GM21381 (cell line): ENCODE measurements around the gene VPREB1.
"Not testable (repeated sequence)": the region's sequence is repeated elsewhere in the genome, so short reads cannot be mapped to it uniquely, and the experiment has no call there.

ENCODE experiments used
- ATAC-seq: cut with Tn5 transposase; IDR thresholded peaks from one replicate; pipeline ENCODE4 v1.9.1; 2021; ENCODE audit warnings: mild to moderate bottlenecking, moderate library complexity; ENCODE audit not compliant: unreplicated experiment

Gene VPREB1, protein sequence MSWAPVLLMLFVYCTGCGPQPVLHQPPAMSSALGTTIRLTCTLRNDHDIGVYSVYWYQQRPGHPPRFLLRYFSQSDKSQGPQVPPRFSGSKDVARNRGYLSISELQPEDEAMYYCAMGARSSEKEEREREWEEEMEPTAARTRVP

DNA sequence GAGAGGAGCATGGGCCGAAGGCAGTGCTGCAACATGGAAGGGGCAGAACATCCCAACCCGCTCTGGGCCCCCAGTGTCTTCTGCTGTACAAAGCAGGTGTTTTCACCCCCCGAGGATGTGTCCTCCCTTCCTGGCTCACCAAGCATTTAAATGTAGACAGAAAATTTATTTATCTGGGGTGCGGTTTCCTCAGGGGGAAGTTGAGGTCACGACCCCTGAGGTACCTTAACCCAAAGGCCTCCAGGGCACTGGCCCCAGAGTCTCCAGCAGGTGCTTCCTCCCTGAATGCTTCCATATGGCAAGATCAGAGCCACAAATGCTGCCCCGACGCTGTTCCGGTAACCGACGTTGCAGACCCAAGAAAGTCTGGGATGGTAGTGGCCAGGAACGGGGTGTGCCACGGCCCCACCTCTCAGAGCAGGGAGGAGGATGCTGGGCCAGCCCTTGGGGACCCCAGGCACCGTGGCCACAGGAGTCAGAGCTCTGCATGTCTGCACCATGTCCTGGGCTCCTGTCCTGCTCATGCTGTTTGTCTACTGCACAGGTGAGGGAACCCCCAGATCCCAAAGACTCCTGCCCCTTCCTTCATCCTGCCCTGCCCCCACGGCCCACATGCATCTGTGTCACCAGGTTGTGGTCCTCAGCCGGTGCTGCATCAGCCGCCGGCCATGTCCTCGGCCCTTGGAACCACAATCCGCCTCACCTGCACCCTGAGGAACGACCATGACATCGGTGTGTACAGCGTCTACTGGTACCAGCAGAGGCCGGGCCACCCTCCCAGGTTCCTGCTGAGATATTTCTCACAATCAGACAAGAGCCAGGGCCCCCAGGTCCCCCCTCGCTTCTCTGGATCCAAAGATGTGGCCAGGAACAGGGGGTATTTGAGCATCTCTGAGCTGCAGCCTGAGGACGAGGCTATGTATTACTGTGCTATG, at the start of gene VPREB1:
TSS of gene VPREB1 (plus strand) at position 471 of the 935 bp plus-strand sequence. CDS start at position 499, 28 bp downstream.
- ATAC-seq = no peak

DNA sequence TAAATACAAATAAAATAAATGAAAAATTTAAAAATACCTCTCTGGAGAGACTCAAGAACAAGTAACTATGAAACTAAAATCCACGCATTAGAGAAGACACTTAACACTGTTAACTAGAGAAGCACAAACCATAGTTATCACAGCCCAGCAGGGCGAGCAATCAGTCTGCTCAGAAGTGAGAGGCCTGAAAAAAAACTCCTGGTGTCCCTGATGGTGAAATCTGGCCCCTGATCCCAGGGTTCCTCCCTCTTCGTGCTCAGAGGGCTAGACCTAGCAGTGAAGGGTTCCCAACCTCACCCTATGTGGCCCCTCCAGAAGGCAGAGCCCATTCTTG, 49.7 kb upstream of the VPREB1 start:
- no peak for ATAC-seq

DNA sequence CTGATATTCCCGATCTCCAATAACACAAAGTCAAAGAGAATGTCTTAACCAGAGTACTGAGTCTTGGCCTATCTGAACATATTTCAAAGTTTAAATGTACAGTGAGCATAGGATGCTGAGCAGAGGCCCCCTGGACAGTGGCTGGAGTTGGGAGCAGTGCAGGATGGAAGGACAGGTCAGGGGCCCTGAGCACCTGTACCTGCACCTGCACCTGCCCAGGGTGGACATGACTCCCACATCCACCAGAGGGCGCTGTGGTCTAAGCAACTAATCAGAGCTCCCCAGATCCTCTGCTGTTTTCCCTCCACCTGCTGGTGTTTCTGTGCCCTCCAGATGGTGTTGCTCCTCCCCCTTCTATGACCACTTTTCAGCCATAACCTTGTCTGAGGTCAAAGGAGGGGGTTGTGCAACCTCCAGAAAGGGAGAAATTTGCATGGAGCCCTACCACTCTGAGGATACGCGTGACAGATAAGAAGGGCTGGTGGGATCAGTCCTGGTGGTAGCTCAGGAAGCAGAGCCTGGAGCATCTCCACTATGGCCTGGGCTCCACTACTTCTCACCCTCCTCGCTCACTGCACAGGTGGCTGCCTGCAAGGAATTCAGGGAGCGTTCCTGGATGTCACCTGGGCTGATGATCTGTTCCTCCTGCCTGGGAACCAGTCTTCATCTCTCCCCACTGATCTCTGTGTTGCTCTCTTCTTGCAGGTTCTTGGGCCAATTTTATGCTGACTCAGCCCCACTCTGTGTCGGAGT, 49.1 kb upstream of the VPREB1 start:
- ATAC-seq = peak; percentile 72

DNA sequence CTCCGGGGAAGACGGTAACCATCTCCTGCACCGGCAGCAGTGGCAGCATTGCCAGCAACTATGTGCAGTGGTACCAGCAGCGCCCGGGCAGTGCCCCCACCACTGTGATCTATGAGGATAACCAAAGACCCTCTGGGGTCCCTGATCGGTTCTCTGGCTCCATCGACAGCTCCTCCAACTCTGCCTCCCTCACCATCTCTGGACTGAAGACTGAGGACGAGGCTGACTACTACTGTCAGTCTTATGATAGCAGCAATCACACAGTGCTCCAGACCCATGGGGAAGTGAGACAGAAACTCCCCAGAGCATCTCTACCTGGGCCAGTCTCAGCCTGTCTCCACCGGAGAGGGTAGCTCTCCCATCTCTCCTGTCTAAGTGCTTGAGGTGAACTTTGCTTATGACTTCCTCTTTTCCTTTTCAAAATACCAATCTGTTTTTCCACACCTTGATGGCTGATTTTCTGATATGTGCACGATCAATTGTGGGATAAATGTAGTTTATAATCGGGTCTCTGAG, 48.5 kb upstream of the VPREB1 start:
- ATAC-seq = peak; percentile 67

DNA sequence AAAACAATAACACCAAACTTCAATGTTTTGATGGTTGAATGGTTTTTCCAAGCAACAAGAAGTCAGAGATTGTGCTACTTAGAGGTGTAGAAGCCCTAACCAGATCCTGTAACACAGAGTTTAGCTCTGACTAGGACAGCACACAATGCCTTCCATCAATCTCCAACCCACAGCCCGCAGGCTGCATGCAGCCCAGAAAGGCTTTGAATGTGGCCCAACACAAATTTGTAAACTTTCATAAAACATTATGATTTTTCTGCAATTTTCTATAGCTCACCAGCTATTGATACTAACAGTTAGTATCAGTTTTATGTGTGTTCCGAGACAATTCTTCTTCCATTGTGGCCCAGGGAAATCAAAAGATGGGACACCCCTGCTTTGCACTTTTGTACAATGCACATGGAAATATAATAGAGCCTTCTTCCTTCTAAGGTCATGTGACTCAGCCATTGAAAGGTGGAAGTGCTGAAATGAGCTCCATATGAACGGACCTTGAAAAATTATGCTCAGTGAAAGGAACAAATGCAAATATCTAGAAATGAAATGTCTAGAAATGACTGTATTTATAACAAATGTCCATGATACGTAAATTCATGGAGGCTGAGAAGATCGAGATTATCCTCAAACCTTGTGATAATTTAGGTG, 47.6 kb upstream of the VPREB1 start:
- ATAC-seq = no peak

DNA sequence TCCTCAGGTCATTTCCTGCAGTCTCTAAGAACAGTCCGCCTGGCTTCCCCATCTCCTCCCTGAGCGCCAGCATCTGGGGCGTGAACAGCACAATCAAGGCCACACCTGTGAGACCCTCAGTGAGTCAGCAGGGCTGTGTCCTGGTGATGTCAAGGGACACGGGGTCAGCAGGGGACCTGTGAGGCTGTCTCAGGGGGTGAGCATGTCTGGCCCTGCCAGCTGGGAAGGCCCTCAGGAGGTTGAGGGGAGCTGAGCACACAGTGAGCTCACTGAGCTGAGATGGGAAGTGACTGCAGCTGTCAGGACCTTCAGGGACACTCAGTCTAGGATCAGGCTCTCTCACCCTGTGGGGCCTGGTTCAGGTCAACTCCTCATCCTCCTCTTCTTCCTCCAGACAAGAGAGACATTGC, 46.6 kb upstream of the VPREB1 start:
- ATAC-seq = no peak

DNA sequence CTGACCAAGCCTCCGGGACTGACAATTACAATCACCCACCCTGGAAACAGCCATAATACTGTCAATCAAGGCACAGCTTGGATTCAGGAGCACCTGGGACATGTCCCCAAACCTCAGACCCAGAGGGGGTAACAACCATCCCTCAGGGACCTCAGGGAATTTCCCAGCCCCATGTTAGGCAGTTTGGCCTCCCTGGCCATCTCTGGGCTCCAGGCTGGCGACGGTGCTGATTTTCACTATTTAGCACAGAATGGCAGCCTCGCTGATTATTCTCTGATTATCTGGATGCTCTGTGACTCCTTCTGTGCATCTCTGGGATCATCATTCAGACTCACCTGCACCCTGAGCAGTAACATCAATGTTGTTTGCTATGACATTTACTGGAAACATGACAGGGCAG, 45.8 kb upstream of the VPREB1 start:
- no peak for ATAC-seq

DNA sequence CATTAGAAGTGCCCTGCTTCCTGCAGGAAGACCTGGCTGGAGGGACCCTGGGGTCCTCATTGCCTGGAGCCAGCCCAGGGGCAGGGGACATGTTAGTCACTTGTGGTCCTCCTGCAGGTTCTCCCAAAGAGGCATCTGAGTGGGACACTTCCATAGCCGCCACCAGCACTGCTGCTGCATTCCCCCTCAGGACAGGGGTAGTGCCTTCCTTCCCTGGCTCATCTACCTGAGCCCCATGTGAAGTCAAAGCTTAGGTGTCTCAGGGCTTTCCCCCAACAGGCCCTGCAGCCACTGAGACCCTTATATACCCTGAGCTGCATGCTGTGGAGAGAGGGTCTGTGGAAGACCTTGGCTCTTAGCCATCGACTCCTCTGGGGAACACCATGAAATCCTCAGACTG, 45.0 kb upstream of the VPREB1 start:
- no peak for ATAC-seq

DNA sequence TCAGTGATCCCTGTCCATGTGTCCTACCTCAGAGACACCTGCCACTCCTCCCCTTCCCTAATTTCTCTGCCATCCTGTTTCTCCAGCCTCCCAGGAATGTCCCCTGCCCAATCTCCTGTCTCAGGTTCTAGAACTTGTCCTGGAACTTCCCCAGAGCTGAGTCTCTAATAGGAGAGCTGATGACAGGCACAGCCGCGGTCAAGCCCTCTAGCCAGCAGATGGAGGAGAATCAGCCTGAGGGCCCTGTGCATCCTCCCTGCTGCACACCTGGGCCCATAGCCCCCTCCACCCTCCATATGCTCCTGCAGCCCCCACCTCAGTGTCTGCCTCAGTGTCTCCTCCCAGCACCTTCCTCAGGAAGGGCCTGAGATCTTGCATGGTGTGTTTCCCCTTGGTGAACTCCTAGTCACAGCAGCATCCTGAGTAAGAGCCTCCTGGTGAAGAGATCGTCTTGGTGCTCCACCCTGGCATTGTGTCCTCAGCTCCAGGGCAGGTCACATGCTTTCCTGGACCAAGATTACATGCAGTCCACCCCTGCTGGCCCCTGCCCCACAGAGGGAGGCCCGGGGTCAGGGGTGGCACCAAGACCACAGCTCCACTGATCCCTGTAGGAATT, 43.9 kb upstream of the VPREB1 start:
- no peak for ATAC-seq

DNA sequence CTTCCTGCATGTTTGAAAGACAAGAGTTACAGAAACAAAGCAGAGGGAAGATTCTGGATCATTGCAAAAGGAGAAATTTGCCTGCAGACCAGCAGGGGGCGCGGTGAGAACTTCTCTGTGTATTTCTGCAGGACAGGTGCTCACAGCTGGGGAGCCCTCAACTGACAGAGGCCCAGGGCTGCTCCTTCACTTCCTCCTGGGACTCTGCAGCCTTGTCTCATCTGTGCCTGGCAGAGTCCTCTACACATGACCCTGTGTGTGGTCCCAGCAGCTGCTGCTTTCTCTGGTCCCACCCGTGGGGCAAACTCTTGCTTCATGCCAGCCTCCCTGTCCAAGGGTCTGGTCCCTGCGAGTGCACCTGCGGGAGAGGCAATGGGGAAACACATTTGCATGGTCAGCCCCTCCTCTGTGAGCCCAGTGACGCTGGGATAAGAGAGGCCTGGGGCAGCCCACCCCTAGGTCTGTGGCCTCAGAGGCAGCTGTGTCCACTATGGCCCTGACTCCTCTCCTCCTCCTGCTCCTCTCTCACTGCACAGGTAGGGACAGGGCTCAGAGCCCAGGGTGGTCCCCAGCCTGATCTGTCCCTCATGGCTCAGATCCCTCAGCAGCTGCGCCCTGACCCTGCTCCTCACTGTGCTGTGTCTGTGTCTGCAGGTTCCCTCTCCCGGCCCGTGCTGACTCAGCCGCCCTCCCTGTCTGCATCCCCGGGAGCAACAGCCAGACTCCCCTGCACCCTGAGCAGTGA, 43.2 kb upstream of the VPREB1 start:
- peak; percentile 44 for ATAC-seq

DNA sequence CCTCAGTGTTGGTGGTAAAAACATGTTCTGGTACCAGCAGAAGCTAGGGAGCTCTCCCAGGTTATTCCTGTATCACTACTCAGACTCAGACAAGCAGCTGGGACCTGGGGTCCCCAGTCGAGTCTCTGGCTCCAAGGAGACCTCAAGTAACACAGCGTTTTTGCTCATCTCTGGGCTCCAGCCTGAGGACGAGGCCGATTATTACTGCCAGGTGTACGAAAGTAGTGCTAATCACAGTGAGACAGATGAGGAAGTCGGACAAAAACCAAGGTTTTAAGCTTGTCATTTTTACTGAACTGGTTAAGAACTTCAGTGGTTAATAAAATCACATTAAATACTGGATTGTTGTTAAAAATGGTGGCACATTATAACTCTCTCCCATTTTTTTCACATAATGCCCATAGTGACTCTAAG, 42.6 kb upstream of the VPREB1 start:
- no peak for ATAC-seq

DNA sequence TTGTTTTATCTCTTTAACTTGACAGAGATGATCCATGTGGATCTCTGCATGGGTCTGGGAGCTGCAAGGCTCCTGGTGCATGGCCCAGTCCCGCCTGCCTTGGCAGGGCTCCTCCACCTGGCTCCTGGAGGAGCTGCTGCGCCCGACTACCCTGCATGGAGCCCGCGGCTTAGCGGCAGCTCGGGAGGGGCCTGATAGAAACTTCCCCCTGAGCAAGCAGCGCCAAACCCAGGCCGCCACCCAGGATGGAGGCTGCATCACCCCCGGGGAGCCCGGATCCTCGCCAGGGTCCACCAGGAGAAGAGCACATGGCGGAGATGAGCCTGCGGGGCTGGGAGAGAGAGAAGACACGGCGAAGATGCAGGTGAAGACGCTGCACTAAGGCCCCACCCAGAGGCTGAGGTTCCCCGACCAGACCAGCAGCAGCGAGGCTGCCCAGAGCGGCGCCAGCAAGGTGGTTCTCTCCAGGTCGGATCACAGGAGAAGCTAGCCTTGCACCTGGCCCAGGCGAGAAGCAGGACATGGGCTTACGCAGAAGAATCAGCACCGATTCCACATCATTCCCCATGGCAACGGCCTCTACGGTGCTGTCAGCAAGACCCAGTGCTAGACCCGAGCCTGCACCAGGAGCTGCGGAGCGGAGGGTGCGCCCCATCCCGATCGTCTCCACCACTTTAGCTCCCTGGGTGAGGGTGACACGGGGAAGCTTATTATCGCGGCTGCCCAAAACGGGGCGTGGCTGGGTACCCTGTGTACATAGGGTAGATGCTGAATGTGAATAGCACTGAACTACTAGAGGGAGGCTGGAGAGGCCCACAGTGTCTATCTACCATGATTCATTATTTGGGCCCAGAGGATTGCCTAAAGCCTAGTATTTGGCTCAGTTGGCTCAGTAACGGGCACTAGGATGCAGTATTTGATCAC, 41.3 kb upstream of the VPREB1 start:
- no peak for ATAC-seq

DNA sequence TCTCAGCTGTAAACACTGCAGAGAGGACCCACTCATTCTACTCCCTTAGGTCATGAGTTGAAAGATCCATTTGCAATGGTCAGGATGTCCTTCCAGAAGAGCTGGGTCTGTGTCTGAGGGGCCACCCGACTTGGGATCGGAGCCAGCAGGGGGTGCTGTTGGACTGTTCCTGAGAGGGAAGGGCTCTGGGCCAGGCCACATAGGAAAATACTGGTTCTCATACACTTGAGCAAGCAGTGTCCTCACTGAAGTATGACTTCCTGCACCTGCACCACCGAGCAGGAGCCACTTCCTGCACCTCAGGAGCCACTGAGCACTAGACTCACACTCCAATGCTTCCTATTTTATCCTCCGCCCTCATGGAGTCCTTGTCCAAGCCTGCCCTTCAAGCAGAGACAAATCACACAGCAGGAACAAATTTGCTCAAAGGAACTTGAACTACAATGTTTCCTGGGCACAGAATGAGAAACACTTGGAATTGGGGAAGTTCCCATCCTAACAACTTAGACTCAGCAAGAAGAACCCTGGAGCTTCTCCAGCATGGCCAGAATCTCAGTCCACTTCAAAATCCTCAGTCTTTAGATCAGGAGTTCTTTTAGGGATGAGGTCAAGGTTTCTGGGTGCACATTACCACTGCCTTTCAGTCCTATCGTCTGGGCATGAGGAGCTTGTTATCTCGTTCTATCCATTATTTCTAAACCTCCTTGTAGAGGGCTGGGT, 36.6 kb upstream of the VPREB1 start:
- ATAC-seq = peak; percentile 80

DNA sequence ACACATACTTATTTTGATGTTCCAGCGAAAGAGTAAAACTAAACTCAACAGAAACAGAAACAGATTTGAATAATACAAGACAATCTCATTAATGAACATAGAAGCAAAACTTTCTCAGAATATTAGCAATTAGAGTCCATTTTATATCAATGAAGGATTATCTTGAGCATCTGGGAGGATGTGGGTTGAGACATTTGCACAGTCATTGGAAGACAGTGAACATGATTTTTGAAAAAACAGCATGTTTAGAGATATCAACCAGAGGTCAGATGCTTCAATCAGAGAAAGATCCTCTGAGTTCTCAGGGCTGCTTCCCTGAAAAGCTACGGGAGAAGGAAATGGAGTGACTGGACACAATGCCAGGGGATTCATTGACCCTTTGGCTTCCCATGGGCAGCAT, 35.9 kb upstream of the VPREB1 start:
- no peak for ATAC-seq

DNA sequence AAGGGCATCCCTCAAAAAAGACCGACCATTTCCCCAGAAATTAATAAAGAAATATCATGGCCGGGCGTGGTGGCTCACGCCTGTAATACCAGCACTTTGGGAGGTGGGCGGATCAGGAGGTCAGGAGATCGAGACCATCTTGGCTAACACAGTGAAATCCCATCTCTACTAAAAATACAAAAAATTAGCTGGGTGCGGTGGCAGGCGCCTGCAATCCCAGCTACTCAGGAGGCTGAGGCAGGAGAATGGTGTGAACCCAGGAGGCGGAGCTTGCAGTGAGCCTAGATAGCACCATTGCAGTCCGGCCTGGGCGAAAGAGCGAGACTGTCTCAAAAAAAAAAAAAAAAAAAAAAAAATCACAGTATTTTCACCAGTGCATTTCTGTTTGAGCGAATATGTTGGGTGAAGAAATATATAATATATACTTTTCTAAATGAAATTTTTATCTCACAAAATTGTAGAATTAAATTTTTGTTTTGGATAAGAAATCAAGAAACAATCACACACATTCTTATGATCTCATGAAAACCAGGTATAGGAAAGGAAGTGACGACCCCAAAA, 35.4 kb upstream of the VPREB1 start:
- not testable (repeated sequence) for ATAC-seq

DNA sequence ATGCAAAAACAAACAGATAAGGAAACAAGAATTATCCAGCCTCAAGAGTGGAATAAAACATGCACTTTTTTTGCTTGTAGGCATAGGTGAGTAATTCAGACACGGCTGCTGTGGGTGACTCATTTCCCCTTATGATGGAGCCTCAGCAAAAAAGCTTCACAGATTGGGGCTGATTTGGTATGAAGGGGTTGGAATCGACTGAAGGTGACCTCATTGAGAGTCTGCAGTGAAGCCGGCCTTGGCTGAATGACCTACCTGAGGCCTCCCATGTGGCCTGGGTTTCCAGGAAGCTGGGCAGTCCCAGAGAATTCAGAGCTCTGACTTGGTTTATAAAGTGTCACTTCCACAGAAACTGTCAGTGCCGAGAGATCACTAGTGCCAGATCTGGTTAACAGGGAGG, 34.2 kb upstream of the VPREB1 start:
- no peak for ATAC-seq

DNA sequence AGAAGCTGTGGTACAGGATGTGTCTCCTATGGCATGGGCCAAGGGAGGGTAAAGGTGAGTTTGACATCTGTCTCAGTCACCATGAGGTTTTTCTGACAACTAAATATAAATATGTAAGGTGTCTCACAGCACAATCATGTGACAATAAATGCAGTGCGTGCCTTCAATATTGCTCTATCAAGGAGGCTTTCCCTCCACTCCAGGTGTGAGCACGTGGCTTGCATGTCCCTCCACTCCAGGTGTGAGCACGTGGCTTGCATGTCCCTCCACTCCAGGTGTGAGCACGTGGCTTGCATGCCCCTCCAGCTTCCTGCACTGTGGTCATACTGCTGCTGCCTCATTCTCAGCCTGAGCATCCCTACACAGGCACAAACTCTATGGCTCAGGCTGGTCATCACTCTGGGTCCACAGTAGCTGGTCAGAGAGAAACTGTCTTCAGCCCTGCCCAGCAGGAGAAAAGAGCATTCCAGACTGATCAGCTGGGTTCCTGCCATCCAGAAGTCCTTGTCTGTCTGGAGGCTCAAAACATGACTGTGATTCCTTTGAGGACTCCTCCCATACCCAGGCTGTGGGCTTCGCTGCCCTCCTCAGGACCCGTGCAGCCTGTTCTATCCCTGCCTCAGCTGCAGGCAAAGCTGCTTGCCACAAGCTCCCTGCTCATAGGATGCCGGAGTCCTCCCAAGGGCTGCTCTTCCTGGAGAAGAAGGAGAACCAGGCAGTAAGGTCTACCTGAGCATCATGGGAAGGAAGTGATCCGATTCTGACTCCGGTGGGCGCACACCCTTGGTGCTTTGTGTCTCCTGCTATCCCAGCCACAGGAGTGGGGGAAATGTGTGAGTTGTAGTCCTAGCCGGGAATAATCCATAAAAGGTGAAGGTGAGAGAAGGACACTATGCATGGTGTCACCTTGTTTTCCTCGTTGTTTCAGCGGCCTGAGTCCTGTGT, 33.4 kb upstream of the VPREB1 start:
- no peak for ATAC-seq
